GM21723 (cell line): ENCODE measurements around the gene PCDH1.

Experiments used
- ATAC-seq: cut with Tn5 transposase; IDR thresholded peaks from one replicate; pipeline ENCODE4 v1.9.1; 2021; ENCODE audit warnings: mild to moderate bottlenecking, moderate library complexity; ENCODE audit not compliant: unreplicated experiment

Gene PCDH1

GRCh38 chr5:141875022-141875740 is 3.0 kb downstream of the PCDH1 start:
- ATAC-seq: no peak

DNA sequence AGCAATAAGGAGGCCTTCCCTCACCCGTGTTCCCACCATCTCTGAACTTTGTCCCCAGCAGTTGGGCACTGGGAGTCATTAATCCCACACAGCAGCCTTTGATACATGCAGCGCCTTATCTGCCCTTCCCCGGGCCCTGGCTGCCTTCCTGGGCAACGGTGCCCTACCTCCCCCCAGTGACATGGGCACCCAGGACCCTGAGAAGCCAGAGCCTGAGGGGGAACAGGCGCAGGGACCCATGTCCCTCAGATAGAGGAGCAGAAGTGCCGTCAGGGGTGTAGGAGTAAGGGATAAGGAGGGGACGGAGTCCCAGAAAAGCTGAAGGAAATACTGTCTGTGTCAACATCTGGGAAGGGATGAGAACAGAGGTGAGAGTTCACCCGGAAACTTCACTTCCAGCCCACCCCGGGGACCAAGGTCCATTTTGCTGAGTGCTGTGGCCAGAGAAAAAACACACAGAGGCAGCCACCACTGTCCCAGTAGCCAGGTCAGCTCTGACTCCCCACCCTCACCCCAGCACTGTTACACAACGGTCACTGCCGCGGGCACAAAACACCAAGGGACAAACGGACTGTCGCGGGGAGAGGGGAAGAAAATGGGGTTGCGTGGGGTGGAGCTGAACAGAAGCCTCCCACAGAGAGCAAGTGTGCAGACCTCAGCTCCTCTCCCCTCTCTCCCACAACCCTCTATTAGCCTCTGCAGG is 3.8 kb downstream of the PCDH1 start:
- no peak for ATAC-seq

DNA sequence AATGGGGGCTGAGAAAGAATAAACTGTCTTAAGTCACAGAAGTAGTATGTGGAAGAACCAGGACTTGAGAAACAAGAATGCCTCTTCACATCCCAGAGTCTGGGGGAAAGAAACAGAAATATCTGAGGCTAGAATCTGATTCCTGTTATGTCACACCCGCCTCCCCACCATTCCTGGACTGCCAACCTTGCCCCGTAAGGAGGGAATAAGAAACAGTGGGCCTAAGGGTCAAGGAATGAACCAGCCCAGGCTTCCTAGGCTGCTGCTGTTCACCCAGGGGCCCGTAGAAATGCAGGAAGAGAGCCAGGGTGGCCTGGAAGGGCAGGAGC is 4.3 kb downstream of the PCDH1 start:
- no peak for ATAC-seq

GRCh38 chr5:141872496-141873356 is 5.5 kb downstream of the PCDH1 start:
- ATAC-seq: no peak

GRCh38 chr5:141871870-141872269 is 6.3 kb downstream of the PCDH1 start:
- ATAC-seq: no peak

- no peak for ATAC-seq
Measured at GRCh38 chr5:141870871-141871270, 7.3 kb downstream of the PCDH1 start.

DNA sequence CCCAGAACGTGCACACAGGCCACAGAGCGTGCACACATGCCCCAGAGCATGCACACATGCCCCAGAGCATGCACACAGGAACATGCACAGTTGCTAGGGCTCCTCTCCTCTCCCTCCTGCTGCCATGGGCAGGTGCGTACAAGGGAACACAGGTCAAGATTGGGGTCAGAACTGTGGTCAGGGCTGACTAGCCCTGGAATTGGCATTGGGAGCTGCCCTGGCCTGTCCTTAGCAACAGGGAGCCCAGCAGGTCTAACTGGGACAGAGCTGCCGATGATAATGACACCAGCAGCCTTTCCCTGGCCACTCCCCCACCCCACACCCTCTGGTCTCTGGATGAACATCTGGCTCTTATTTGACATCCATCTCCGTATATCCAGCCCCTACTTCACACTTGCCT is 8.0 kb downstream of the PCDH1 start:
- no peak for ATAC-seq

GRCh38 chr5:141869514-141869913 is 8.7 kb downstream of the PCDH1 start:
- no peak for ATAC-seq

GRCh38 chr5:141869040-141869439 is 9.2 kb downstream of the PCDH1 start:
- ATAC-seq: no peak

- ATAC-seq: no peak
Measured at GRCh38 chr5:141868541-141868940, 9.7 kb downstream of the PCDH1 start.

DNA sequence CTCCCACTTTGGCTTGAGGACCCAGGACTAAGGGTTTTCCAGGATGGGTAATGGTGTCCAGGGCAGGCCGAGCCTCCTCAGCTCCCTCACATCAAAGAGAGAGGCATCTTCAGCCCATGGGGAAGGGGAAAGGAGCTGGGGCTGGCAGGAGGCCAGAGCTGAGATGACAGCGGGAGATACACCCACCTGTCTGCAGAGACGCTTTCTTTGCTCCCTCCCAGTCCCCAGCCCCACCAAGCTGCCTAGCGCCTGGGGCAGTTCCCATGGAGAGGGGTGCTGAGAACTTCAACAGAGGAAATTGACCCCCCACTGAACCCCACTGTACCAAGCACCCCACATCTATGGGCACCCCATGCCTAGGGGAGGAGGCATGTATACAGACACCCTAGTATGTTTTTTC is 10.6 kb downstream of the PCDH1 start:
- ATAC-seq: no peak

- no peak for ATAC-seq
Measured at GRCh38 chr5:141867139-141867538, 11.1 kb downstream of the PCDH1 start.

- ATAC-seq: no peak
Measured at GRCh38 chr5:141866096-141866495, 12.1 kb downstream of the PCDH1 start.

GRCh38 chr5:141865406-141865805 is 12.8 kb downstream of the PCDH1 start:
- no peak for ATAC-seq

DNA sequence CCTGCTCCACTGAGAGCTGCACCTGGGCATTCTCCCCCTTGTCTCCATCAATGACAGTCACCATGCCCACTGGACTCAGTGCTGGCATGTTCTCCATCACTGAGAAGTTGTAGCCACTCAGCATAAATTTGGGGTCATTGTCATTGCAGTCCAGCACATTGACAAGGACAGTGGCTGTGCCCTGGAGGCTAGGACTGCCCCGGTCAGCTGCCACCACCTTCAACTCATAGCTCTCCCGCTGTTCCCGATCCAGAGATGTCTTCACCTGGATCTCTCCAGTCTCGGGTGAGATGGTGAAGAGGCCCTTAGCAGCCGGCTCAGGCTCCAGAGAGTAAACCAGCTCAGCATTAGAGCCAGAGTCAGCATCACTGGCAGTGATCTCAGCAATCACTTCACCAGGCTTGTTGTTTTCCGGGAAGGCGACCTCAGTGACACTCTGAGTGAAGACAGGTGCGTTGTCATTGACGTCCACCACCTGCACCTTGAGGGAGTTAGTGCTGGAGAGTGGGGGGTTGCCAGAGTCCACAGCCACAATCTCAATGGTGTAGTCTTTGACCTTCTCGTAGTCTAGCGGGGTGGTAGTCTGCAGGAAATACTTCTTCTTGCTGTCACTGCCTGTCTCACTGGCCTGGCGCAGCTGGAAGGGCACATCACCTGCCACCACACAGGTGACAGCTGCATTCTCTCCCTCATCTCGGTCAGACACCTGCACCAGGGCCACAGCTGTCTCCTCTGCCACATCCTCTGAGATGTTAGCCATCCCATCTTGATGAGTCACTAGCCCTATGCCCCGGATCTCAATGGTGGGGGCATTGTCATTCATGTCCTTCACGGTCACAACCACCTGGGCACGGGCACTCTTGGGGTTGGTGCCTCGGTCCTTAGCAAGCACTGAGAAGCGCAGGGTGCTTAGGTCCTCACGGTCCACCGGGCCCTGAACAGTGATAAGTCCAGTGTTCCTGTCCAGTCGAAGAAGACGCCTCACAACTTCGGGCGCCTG is 13.5 kb downstream of the PCDH1 start:
- ATAC-seq: no peak

DNA sequence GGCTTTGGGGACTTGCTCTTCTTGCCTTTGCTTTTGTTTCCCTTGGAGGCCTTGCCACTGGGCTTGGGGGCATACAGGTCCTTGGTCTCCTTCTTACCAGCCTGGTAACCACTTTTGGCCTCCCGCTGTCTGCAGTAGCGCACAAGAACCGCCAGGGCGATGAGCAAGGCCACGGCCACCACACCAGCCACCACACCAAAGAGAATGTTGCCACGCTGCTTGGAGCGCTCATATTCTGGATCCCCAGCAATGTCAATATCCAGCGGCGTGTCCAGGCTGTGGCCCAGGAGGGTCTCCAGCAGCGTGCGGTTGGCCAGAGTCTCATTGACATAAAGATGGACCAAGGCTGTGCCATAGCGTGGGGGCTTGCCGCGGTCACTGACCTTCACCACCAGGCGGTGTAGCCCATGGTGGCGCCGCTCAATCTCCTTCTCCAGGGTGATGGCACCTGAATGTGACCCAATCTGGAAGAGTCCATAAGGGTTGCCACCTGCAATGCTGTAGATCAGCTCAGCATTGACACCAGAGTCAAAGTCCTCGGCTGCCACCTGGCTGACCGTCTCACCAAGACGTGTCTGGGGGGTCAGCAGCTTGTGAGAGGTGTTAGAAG is 14.5 kb downstream of the PCDH1 start:
- ATAC-seq: no peak

DNA sequence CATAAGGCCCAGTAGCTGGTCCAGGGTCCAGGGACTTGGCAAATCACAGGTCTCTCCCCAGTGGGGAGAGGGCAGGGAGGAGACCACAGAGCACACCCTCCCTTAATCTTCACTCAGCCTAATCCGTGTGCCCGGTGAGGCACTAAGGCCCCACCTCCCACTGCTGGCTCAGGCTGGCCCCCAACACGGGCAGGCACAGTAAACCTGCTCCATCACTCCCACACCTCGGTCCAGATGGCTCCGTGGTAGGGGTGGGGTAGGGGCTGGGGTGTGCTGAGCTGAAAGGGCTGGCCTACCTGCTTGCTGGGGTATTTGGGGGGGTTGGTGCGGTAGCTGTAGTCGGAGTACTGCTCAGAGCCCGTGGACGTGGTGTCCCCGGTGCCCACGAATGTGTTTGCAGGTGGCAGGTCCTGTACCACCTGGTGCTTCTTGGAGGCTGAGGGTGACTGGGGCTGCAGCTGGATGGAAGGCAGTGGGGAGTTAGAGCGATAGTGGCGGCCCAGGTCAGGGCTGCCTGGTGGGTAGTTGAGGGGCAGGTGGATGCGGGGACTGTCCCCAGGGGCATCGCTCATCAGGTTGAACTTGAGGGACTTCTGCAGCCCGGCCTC is 15.2 kb downstream of the PCDH1 start:
- ATAC-seq: no peak

DNA sequence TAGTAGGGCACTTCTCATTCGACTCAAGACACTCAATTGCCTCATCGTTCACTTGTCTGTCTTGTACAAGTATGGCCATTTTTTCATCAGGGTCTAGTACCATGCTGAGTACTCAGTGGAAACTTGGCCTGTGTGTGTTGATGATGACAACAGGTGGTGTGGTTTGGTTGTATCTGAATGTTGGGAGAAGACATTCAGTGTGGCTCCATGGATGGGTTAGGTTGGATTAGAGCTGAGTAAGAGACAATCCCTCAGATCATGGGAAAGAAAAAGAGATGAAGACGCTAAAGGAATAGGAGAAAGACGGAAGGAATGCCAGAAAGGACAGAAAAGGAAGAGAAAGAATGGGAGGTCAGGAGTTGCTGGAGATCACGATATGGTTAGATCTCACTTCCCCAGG is 17.0 kb downstream of the PCDH1 start:
- no peak for ATAC-seq

DNA sequence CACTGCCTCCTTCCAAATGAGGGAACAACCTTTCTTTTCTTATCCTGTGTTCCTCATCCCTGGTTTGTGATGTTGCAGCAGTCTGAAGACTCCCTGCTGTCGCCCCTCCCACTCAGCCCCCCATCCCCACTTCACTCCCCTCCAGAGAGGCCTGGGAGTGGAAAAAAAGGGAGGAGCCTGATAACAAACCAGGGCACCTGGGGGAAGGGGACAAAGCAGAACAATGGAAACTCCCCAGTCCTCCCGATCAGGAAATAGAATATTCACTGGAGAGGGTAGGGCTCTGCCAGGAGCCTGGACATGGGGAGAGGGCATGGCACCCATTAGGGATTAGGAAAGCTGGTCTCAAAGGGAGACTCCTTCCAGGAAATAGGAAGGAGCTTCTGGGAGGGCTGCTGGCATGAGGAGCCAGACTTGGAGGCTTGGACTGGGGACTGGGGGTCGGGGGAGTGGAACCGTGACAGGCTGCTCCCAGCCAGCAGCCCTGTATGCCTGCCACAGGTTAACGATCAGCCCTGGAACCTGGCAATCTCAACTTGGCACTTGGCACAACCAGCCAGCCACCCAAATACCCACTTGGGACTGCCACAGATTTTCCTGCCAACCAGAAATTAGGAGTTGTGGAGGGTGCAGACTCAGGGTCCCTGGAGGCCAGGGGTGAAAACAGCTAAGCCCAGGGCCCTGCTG is 20.0 kb downstream of the PCDH1 start:
- no peak for ATAC-seq
